ENCODE measurements around the gene NDUFAF8. TPM values are rescaled to one million over a fixed set of nuclear protein-coding genes. Genes with fewer than 3 reads are reported as not detected.

Gene NDUFAF8
- total RNA-seq, 2 donors from 2014 or later = 27.4 to 43.1 TPM

DNA sequence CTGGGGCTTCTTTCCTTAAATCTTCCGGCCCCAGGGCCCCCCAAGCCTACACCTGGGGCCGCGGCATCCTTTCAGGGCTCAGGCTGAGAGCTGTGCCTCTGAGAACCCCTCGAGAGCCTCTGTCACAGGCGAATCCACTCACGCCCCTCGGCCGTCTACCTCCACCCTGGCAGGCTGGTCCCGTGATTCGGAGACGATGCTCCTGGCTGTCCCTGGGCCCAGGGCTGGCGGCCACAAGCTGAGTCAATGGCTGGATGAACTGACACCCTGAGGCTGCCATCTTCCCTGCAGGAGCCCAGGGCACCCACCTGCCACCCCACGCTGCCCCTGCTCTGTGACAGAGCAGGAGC is 4.6 kb upstream of the NDUFAF8 start:
- H3K4me3 ChIP-seq = no peak overlapping the region
- H3K36me3 ChIP-seq = peaks cover 0 to 4% of the 10 kb centered on the region in 2 donors

DNA sequence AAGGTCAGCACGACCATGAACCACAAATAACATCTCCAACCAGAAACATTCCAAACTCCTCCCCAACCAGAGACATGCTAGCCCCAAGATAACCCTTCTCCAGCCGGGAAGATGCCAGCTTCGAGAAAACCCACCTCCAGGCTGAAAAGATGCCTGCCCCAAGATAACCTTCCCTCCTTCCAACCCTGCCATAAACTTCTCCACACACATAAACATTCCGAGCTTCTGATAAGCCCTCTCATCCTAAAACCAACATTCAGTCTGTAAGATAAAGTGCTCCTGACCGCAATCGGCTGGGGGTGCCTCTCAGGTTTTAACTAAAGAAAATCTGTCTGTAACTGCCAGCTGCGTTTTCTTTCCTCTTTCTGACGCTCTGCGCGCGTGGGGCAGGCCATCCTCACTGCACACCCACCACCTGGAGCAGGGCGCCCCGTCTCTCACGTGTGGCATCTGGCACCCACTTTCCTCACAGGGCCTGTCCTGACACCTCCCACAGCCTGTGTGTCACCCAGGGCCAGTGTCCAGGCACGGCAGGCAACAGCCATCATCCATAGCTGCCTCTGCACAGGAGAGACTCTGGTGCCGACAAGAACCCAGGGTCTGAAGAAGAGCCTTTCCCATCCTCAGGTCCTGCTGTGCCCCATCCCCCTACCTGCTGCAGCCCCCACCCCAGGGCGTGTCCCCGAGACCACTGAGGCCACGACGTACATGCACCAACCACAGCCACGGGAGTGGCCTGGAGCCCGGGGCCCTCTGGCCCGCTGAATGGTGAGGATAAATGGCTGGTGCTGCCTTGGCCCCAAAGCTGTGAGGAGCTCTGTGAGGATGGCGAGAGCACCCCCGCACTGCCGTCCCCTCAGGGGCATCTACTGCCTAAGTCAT is 3.9 kb upstream of the NDUFAF8 start:
- no peaks in the 10 kb centered on the region for H3K27me3 ChIP-seq (replicated peaks; ENCODE audit: insufficient read depth)
- WGBS = 86% methylated on average over 26 of the region's 26 CpGs
- TF ChIP-seq POLR2A (IDR thresholded peaks at IDR 0.05) (no peak), POLR2AphosphoS5 (IDR thresholded peaks at IDR 0.05) (no peak)
- TF ChIP-seq, protein P1, sequence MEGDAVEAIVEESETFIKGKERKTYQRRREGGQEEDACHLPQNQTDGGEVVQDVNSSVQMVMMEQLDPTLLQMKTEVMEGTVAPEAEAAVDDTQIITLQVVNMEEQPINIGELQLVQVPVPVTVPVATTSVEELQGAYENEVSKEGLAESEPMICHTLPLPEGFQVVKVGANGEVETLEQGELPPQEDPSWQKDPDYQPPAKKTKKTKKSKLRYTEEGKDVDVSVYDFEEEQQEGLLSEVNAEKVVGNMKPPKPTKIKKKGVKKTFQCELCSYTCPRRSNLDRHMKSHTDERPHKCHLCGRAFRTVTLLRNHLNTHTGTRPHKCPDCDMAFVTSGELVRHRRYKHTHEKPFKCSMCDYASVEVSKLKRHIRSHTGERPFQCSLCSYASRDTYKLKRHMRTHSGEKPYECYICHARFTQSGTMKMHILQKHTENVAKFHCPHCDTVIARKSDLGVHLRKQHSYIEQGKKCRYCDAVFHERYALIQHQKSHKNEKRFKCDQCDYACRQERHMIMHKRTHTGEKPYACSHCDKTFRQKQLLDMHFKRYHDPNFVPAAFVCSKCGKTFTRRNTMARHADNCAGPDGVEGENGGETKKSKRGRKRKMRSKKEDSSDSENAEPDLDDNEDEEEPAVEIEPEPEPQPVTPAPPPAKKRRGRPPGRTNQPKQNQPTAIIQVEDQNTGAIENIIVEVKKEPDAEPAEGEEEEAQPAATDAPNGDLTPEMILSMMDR (IDR thresholded peaks at IDR 0.05) = no peak
- intact Hi-C loops (cut with DNase I) = no loop called here
- H3K27ac ChIP-seq = no peak overlapping the region
- H3K9me3 ChIP-seq = no peaks in the 10 kb centered on the region
- H3K36me3 ChIP-seq = peaks cover 0 to 4% of the 10 kb centered on the region in 2 donors
- no peak overlapping the region for H3K4me3 ChIP-seq
- no peak for DNase-seq (ENCODE audit: low spot score)
- H3K4me1 ChIP-seq (replicated peaks) = peaks cover 5% of the 10 kb centered on the region

More for the DNA sequence above, 4.6 kb upstream of the NDUFAF8 start:
- H3K4me1 ChIP-seq (replicated peaks) = no peaks in the 10 kb centered on the region
- no peak for TF ChIP-seq POLR2A (IDR thresholded peaks at IDR 0.05)
- TF ChIP-seq, protein P1 (IDR thresholded peaks at IDR 0.05) = no peak
- TF ChIP-seq POLR2AphosphoS5 (IDR thresholded peaks at IDR 0.05) = no peak
- intact Hi-C loops (cut with DNase I) = no loop called here
- WGBS = 91% methylated on average over 13 of the region's 13 CpGs
- H3K27ac ChIP-seq = no peak overlapping the region
- DNase-seq (ENCODE audit: low spot score) = no peak
- no peaks in the 10 kb centered on the region for H3K9me3 ChIP-seq
- H3K27me3 ChIP-seq (replicated peaks; ENCODE audit: insufficient read depth) = no peaks in the 10 kb centered on the region

- Histone ChIP-seq H3K4me3 (no peak overlapping the region), H3K9me3 (no peaks in the 10 kb centered on the region), H3K4me1 (replicated peaks) (peaks cover 7% of the 10 kb centered on the region), H3K27ac (no peak overlapping the region), H3K27me3 (replicated peaks; ENCODE audit: insufficient read depth) (no peaks in the 10 kb centered on the region), H3K36me3 (peaks cover 0 to 4% of the 10 kb centered on the region in 2 donors)
- TF ChIP-seq POLR2AphosphoS5 (IDR thresholded peaks at IDR 0.05) = no peak
- intact Hi-C loops (cut with DNase I) = no loop called here
- 88% methylated on average over 29 of the region's 32 CpGs for WGBS
- no peak for DNase-seq (ENCODE audit: low spot score)
Measured at GRCh38 chr17:81235822-81236740, 3.0 kb upstream of the NDUFAF8 start.

DNA sequence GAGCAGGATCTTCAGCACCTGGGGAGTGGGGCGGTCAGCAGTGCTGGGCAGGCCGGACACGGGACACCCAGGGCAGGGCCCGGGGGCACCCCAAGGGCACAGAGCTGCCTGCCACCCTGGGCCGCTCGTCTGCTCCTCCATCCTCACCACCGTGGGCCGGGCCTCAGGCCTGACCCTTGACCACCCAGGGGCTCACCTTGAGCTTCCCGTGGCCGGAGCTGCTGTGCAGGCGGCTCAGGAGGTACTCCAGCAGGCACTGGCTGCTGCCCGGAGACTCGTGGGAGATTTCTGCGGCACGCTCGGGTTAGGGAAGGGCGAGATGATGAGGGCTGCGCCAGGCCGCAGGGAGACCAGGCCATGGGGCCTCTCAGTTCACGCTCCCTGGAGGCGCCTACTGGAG is 2.3 kb upstream of the NDUFAF8 start:
- Histone ChIP-seq H3K36me3 (no peaks in the 10 kb centered on the region), H3K4me1 (replicated peaks) (peaks cover 7% of the 10 kb centered on the region), H3K27me3 (replicated peaks; ENCODE audit: insufficient read depth) (no peaks in the 10 kb centered on the region), H3K27ac (no peak overlapping the region), H3K9me3 (no peaks in the 10 kb centered on the region), H3K4me3 (no peak overlapping the region)
- intact Hi-C loops (cut with DNase I) = no loop called here
- DNase-seq (ENCODE audit: low spot score) = no peak
- WGBS = 96% methylated on average over 13 of the region's 21 CpGs
- TF ChIP-seq POLR2A (IDR thresholded peaks at IDR 0.05) (no peak), POLR2AphosphoS5 (IDR thresholded peaks at IDR 0.05) (no peak)
- TF ChIP-seq, protein P1 (IDR thresholded peaks at IDR 0.05) = no peak

All from prostate gland (tissue), 2 donors.